PC-3 (cell line): ENCODE results near the gene TXNRD1. TPM values are rescaled to one million over a fixed set of nuclear protein-coding genes. Genes with fewer than 3 reads are reported as not detected.

Experiments
- ATAC-seq: fragments of 200-7000 bp; cut with Tn5 transposase; 2 replicates; pipeline ENCODE4 v1.9.1; 2020; ENCODE audit warnings: mild to moderate bottlenecking, moderate library complexity
- BruUV-seq: library from RNA; stranded (reverse); fragments of 400-500 nt; replicated peaks from 2 replicates; lab custom pipeline; 2021; lab: Mats Ljungman, UMichigan
- CTCF ChIA-PET: fragments of 300-600 bp; sonication (Branson Sonifier 250); formaldehyde crosslinking; loops from one replicate; lab custom pipeline; 2022; ENCODE audit warnings: antibody characterized with exemption; lab: Charles Lee
- POLR2A ChIA-PET: fragments of 300-600 bp; sonication (Branson Sonifier 250); formaldehyde crosslinking; loops from one replicate; lab custom pipeline; 2022; ENCODE audit warnings: antibody characterized with exemption; ENCODE audit not compliant: unreplicated experiment; lab: Charles Lee
- DNase-seq: peaks from one replicate; pipeline ENCODE4 v3.0.0-alpha.2; 2015
- H2AFZ ChIP-seq: fragments of 300-600 bp; sonication (generic); 2 replicates; pipeline ENCODE4 v1.6.0; 2016; ENCODE audit warnings: antibody characterized with exemption, low read length
- H3F3A ChIP-seq: fragments of 300-600 bp; sonication (generic); one replicate; pipeline ENCODE4 v1.6.0; 2017; ENCODE audit warnings: antibody characterized with exemption, low read length, control low read depth, mild to moderate bottlenecking; ENCODE audit not compliant: unreplicated experiment
- H3K27ac ChIP-seq: fragments of 300-600 bp; sonication (generic); 2 replicates; pipeline ENCODE4 v1.5.1; 2016; ENCODE audit warnings: mild to moderate bottlenecking, low read length
- H3K27me3 ChIP-seq: fragments of 300-600 bp; sonication (generic); 2 replicates; pipeline ENCODE4 v1.6.1; 2016; ENCODE audit warnings: low read length, mixed read lengths
- H3K36me3 ChIP-seq: fragments of 300-600 bp; sonication (generic); 2 replicates; pipeline ENCODE4 v1.6.1; 2016; ENCODE audit warnings: low read depth, mixed run types, low read length, mixed read lengths
- H3K4me1 ChIP-seq: fragments of 300-600 bp; sonication (generic); 2 replicates; pipeline ENCODE4 v1.5.1; 2016; ENCODE audit warnings: low read length; ENCODE audit not compliant: insufficient read depth
- H3K4me2 ChIP-seq: fragments of 300-600 bp; sonication (generic); 2 replicates; pipeline ENCODE4 v1.6.0; 2016; ENCODE audit warnings: low read length
- H3K4me3 ChIP-seq: fragments of 300-600 bp; sonication (generic); 2 replicates; pipeline ENCODE4 v1.5.1; 2016; ENCODE audit warnings: mild to moderate bottlenecking, low read length, mixed read lengths
- H3K79me2 ChIP-seq: fragments of 300-600 bp; sonication (generic); 2 replicates; pipeline ENCODE4 v1.6.1; 2017; ENCODE audit warnings: low read length, mixed read lengths
- H3K9ac ChIP-seq: fragments of 300-600 bp; sonication (generic); 2 replicates; pipeline ENCODE4 v1.6.0; 2016; ENCODE audit warnings: mild to moderate bottlenecking, low read length
- H3K9me2 ChIP-seq: fragments of 300-600 bp; sonication (generic); replicated peaks from 2 replicates; pipeline ENCODE4 v1.6.1; 2016; ENCODE audit warnings: mixed run types, low read length, mixed read lengths
- H3K9me3 ChIP-seq: fragments of 300-600 bp; sonication (generic); 2 replicates; pipeline ENCODE4 v1.6.1; 2016; ENCODE audit warnings: low read length, mixed read lengths
- H4K20me1 ChIP-seq: fragments of 300-600 bp; sonication (generic); 2 replicates; pipeline ENCODE4 v1.6.1; 2016; ENCODE audit warnings: low read length, mixed read lengths
- CTCF ChIP-seq: fragments of 300-600 bp; sonication (generic); conservative IDR thresholded peaks from 2 replicates; pipeline ENCODE4 v1.5.1; 2017; ENCODE audit warnings: antibody characterized with exemption, low read depth, mild to moderate bottlenecking, low read length
- EZH2 ChIP-seq: fragments of 300-600 bp; sonication (generic); IDR thresholded peaks from one replicate; pipeline ENCODE4 v1.6.1; 2017; ENCODE audit warnings: antibody characterized with exemption, mild to moderate bottlenecking, low read length; ENCODE audit not compliant: unreplicated experiment
- EZH2phosphoT487 ChIP-seq: fragments of 300-600 bp; sonication (generic); IDR thresholded peaks from 2 replicates; pipeline ENCODE4 v1.6.1; 2018; ENCODE audit warnings: mild to moderate bottlenecking, antibody characterized with exemption, low read length, borderline replicate concordance
- intact Hi-C: fragments of 100-400 bp; cut with micrococcal nuclease; formaldehyde crosslinking; loops from 2 replicates; pipeline ENCODE4 v1.9.0; 2023
- total RNA-seq: library from RNA; depleted of rRNA; stranded (reverse); fragments of >200 nt; gene quantifications from 2 replicates; pipeline ENCODE4 v1.2.3, GENCODE V29; 2014

The TXNRD1 gene
- total RNA-seq, 1 experiment from 2014 or later: 419 TPM

- H2AFZ ChIP-seq: no peak overlapping the region
- no peaks in the 10 kb centered on the region for H3K36me3 ChIP-seq
- no peaks in the 10 kb centered on the region for H3K9me2 ChIP-seq
- TF ChIP-seq CTCF: no peak
- TF ChIP-seq EZH2phosphoT487: no peak
- TF ChIP-seq EZH2: no peak
- H3F3A ChIP-seq: no peaks in the 10 kb centered on the region
- H3K27me3 ChIP-seq: no peaks in the 10 kb centered on the region
- no peak overlapping the region for H3K4me2 ChIP-seq
- peaks cover 6% of the 10 kb centered on the region; the same call in 1 of the 2 replicates for H3K4me1 ChIP-seq
- ChIA-PET POLR2A (no interaction called here), CTCF (no interaction called here)
- intact Hi-C loops: loop anchor here (5.0 kb wide), 2 partner anchors 203 to 278 kb away; no protein-coding TSS in a partner anchor
- no peak overlapping the region for H3K27ac ChIP-seq
- H3K4me3 ChIP-seq: no peak overlapping the region
- no peak overlapping the region for H3K9ac ChIP-seq
- DNase-seq (peak; percentile 26), ATAC-seq (no peak)
- H3K79me2 ChIP-seq: no peaks in the 10 kb centered on the region
- no peaks in the 10 kb centered on the region for H4K20me1 ChIP-seq
- BruUV-seq: no TSS peak
- no peaks in the 10 kb centered on the region for H3K9me3 ChIP-seq
Observed at GRCh38 chr12:104384141-104384880, 168.7 kb downstream of the TXNRD1 start.

GRCh38 chr12:104385510-104385909 lies 169.9 kb downstream of the TXNRD1 start:
- peaks cover 6% of the 10 kb centered on the region; the same call in 1 of the 2 replicates for H3K4me1 ChIP-seq
- no peak overlapping the region for H3K4me2 ChIP-seq
- no peaks in the 10 kb centered on the region for H3K36me3 ChIP-seq
- intact Hi-C loops: no loop called here
- no peaks in the 10 kb centered on the region for H3K79me2 ChIP-seq
- H3K9me2 ChIP-seq: no peaks in the 10 kb centered on the region
- no peak overlapping the region for H3K27ac ChIP-seq
- H3K9ac ChIP-seq: no peak overlapping the region
- H3F3A ChIP-seq: no peaks in the 10 kb centered on the region
- H3K27me3 ChIP-seq: no peaks in the 10 kb centered on the region
- BruUV-seq: no TSS peak
- CTCF ChIA-PET: no interaction called here
- POLR2A ChIA-PET: no interaction called here
- H2AFZ ChIP-seq: no peak overlapping the region
- H3K9me3 ChIP-seq: no peaks in the 10 kb centered on the region
- no peaks in the 10 kb centered on the region for H4K20me1 ChIP-seq
- DNase-seq: no peak
- ATAC-seq: no peak
- no peak overlapping the region for H3K4me3 ChIP-seq
- TF ChIP-seq EZH2 (no peak), CTCF (no peak), EZH2phosphoT487 (no peak)

- Histone ChIP-seq H3K36me3 (no peaks in the 10 kb centered on the region), H4K20me1 (no peaks in the 10 kb centered on the region), H3K4me2 (no peak overlapping the region), H3K9me3 (no peaks in the 10 kb centered on the region), H3K9me2 (no peaks in the 10 kb centered on the region), H3K4me1 (peaks cover 6% of the 10 kb centered on the region; the same call in 1 of the 2 replicates), H3K79me2 (no peaks in the 10 kb centered on the region), H3K27me3 (no peaks in the 10 kb centered on the region), H3K27ac (no peak overlapping the region), H3K4me3 (no peak overlapping the region), H2AFZ (no peak overlapping the region), H3F3A (no peaks in the 10 kb centered on the region), H3K9ac (no peak overlapping the region)
- intact Hi-C loops: no loop called here
- ATAC-seq (no peak), DNase-seq (no peak)
- no TSS peak for BruUV-seq
- ChIA-PET POLR2A (no interaction called here), CTCF (no interaction called here)
- TF ChIP-seq CTCF: no peak
- TF ChIP-seq EZH2phosphoT487: no peak
- no peak for TF ChIP-seq EZH2
Observed at GRCh38 chr12:104386461-104386860, 170.9 kb downstream of the TXNRD1 start.
